ENCODE results near the gene LCNL1. TPM values are rescaled to one million over a fixed set of nuclear protein-coding genes. Genes with fewer than 3 reads are reported as not detected.
A peak's percentile ranks its signal among the peaks of the same experiment; 100 is the strongest.

LCNL1 gene
- total and polyA plus RNA-seq, 2 of the 13 experiments (the other 11 are each of a cell fraction or from before 2014, with no cell fraction given): not detected

DNA sequence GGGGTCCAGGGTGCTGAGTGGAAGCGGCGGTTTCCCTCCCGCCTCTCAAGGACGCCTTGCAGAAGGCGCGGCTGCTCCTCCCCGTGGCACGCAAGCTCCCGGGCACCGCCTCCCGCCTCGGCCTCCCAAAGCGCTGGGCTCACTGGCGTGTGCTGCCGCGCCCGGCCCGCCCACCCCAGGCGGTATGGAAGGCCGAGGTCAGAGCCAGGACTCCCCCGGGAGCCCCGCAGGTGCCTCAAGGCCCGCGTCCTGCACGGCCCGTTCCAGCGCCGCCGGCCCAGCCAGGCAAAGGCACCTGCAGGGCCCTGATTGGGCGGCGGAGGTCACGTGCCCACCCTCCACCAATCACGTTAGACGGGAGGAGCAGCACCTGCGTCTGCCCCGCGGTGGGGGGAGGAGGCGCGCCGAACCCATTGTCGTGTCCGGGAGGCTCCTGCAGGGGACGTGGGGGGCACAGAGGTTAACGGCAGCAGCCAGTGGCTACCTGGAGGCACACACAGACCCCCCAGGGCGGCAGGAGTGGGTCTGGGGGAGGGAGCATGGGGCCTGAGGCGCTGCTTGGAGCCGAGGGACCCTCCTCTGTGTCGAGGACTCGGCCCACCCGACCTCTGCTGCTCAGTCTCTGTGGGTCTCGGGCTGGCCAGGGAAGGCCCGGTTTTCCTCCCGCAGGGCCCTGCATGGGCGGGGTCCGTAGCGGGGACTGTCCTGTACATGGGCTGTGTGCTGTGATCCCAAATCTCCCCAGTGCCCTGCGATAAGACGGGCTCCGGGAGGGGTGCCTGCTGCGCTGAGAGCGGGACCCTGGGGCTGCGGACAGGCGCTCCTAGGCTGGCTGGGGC is 32.8 kb upstream of the LCNL1 start (continued):
- TF ChIP-seq ZBTB39 (CRISPR knock-in tag; IDR thresholded peaks at IDR 0.05) (0 out of 2 replicates have a peak, but pooled peaks have one; percentile 19), SOX5 (CRISPR knock-in tag; IDR thresholded peaks at IDR 0.05; ENCODE audit: borderline replicate concordance) (peak; percentile 75), MED13 (CRISPR knock-in tag; IDR thresholded peaks at IDR 0.05) (peak; percentile 70), SIN3B (IDR thresholded peaks at IDR 0.05; ENCODE audit: low read length) (no peak), MIER3 (CRISPR knock-in tag; IDR thresholded peaks at IDR 0.05; ENCODE audit: borderline replicate concordance) (0 out of 2 replicates have a peak, but pooled peaks have one; percentile 75), ETV5 (CRISPR knock-in tag; IDR thresholded peaks at IDR 0.05; ENCODE audit: borderline replicate concordance) (peak; percentile 21; the same call in 1 of the 2 replicates), EHMT2 (IDR thresholded peaks at IDR 0.05; ENCODE audit: borderline replicate concordance, low read depth, low read length) (no peak), ZNF160 (CRISPR knock-in tag; IDR thresholded peaks at IDR 0.05) (peak; percentile 47; the same call in 1 of the 2 replicates), ZNF746 (CRISPR knock-in tag; IDR thresholded peaks at IDR 0.05) (no peak), ZBTB42 (CRISPR knock-in tag; IDR thresholded peaks at IDR 0.05) (peak; percentile 80; the same call in 1 of the 2 replicates), SRSF9 (IDR thresholded peaks at IDR 0.05; ENCODE audit: borderline replicate concordance, insufficient read depth, low read depth, low read length, poor library complexity, severe bottlenecking) (no peak), CBFB (CRISPR knock-in tag; IDR thresholded peaks at IDR 0.05) (peak; percentile 62; the same call in 1 of the 2 replicates), SIX1 (CRISPR knock-in tag; IDR thresholded peaks at IDR 0.05; ENCODE audit: borderline replicate concordance) (no peak)
